KMS-11 (cell line): ENCODE data around the gene APOBEC3A.
"Not testable (repeated sequence)": the region's sequence is repeated elsewhere in the genome, so short reads cannot be mapped to it uniquely, and the experiment has no call there.

Source experiments
- H2AFZ ChIP-seq: fragments of 200-600 bp; sonication (generic); 2 replicates; pipeline ENCODE4 v1.6.1; 2016; ENCODE audit warnings: antibody characterized with exemption, mixed run types, low read depth
- H3K27ac ChIP-seq: fragments of 200-600 bp; sonication (generic); 2 replicates; pipeline ENCODE4 v1.6.1; 2016; ENCODE audit warnings: mild to moderate bottlenecking, mixed run types
- H3K27me3 ChIP-seq: fragments of 200-600 bp; sonication (generic); 2 replicates; pipeline ENCODE4 v1.6.1; 2017; ENCODE audit warnings: mild to moderate bottlenecking, low read depth, mixed run types, moderate library complexity; ENCODE audit not compliant: insufficient read depth
- H3K36me3 ChIP-seq: fragments of 200-600 bp; sonication (generic); 2 replicates; pipeline ENCODE4 v1.6.1; 2017; ENCODE audit warnings: mild to moderate bottlenecking, mixed run types; ENCODE audit not compliant: insufficient read depth
- H3K4me1 ChIP-seq: fragments of 200-600 bp; sonication (generic); 2 replicates; pipeline ENCODE4 v1.6.1; 2016; ENCODE audit warnings: mild to moderate bottlenecking, low read depth, mixed run types; ENCODE audit not compliant: poor library complexity, severe bottlenecking
- H3K4me2 ChIP-seq: fragments of 200-600 bp; sonication (generic); 2 replicates; pipeline ENCODE4 v1.7.0; 2016; ENCODE audit warnings: mild to moderate bottlenecking, mixed run types
- H3K4me3 ChIP-seq: fragments of 200-600 bp; sonication (generic); IDR thresholded peaks from 2 replicates; pipeline ENCODE4 v1.6.1; 2017; ENCODE audit warnings: low read depth, low read length, mixed read lengths; ENCODE audit not compliant: insufficient read depth
- H3K79me2 ChIP-seq: fragments of 200-600 bp; sonication (generic); 2 replicates; pipeline ENCODE4 v1.6.1; 2016; ENCODE audit warnings: low read depth, mixed run types; ENCODE audit not compliant: insufficient read depth
- H3K9ac ChIP-seq: fragments of 200-600 bp; sonication (generic); 2 replicates; pipeline ENCODE4 v1.6.1; 2016; ENCODE audit warnings: mild to moderate bottlenecking, mixed run types
- H4K20me1 ChIP-seq: fragments of 200-600 bp; sonication (generic); 2 replicates; pipeline ENCODE4 v1.6.1; 2016; ENCODE audit warnings: mild to moderate bottlenecking, mixed run types; ENCODE audit not compliant: insufficient read depth
- TF ChIP-seq, protein P1 (sequence below): fragments of 200-600 bp; sonication (generic); conservative IDR thresholded peaks from 2 replicates; pipeline ENCODE4 v1.6.1; 2017; ENCODE audit warnings: low read depth, mild to moderate bottlenecking, antibody characterized with exemption, low read length, moderate library complexity, mixed read lengths

Gene APOBEC3A

DNA sequence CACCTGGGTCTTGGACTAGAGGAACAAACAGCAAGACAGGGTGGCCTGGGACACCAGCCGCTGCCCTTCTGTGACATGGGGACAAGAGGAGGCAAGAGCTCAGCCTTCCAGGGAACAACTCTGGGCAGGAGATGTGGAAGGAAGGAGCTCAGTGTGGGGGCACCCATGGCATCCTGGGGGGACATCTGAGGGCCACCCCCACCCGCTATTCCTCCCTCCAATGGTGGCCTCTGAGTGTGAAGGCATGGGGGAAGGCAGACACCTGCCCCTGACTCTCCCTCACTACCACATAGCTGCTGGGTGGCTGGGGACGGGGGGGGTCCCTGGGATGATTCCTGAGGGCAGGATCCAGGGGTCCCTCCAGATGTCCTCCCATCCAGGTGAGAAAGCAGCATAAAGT lies 29.2 kb downstream of the APOBEC3A start:
- TF ChIP-seq, protein P1, sequence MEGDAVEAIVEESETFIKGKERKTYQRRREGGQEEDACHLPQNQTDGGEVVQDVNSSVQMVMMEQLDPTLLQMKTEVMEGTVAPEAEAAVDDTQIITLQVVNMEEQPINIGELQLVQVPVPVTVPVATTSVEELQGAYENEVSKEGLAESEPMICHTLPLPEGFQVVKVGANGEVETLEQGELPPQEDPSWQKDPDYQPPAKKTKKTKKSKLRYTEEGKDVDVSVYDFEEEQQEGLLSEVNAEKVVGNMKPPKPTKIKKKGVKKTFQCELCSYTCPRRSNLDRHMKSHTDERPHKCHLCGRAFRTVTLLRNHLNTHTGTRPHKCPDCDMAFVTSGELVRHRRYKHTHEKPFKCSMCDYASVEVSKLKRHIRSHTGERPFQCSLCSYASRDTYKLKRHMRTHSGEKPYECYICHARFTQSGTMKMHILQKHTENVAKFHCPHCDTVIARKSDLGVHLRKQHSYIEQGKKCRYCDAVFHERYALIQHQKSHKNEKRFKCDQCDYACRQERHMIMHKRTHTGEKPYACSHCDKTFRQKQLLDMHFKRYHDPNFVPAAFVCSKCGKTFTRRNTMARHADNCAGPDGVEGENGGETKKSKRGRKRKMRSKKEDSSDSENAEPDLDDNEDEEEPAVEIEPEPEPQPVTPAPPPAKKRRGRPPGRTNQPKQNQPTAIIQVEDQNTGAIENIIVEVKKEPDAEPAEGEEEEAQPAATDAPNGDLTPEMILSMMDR: no peak
- no peak overlapping the region for H3K9ac ChIP-seq
- H3K4me3 ChIP-seq: no peak overlapping the region
- H3K4me2 ChIP-seq: no peak overlapping the region
- no peaks in the 10 kb centered on the region for H3K36me3 ChIP-seq
- H2AFZ ChIP-seq: no peak overlapping the region
- no peaks in the 10 kb centered on the region for H3K79me2 ChIP-seq
- no peaks in the 10 kb centered on the region for H3K27me3 ChIP-seq
- H3K4me1 ChIP-seq: peaks cover 5% of the 10 kb centered on the region
- no peaks in the 10 kb centered on the region for H4K20me1 ChIP-seq
- no peak overlapping the region for H3K27ac ChIP-seq

DNA sequence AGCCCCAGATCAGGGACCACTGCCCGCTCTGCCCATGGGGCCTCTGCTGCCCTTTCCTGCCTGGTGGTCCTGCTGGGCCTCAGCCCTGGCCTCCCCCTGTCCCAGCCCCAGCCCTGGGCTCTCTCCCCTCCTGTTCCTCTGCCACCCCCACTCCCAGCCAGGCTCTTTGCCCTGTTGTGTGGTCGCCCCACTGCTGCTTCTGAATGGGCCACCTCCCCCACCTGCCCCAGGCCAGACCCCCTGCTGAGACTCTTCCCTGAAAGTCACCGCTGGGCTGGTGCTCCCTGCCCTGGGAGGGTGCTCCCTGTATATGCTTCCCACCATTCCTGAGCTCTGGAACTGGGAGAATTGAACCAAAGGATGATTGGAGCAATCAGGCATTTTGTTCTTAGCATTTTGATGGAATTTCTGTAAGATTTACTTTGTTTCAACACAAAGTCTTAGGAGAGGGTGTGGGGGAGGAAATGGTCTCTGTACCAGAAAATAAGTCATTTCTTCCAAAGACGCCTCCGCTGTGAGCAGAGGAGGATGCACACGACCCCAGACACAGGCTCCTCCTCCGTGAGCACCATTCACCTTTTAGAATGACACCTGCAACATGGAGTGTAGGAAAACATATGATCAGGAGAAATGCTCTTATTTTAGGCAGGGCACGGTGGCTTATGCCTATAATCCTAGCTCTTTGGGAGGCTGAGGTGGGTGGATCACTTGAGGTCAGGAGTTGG lies 29.9 kb downstream of the APOBEC3A start:
- Histone ChIP-seq H2AFZ (no peak overlapping the region), H3K4me1 (peaks cover 5% of the 10 kb centered on the region)
- TF ChIP-seq, protein P1: no peak

GRCh38 chr22:38989466-38989865 lies 32.1 kb downstream of the APOBEC3A start:
- H3K4me1 ChIP-seq: peaks cover 4% of the 10 kb centered on the region

More for the DNA sequence above, 29.9 kb downstream of the APOBEC3A start:
- Histone ChIP-seq H3K27me3 (no peaks in the 10 kb centered on the region), H3K9ac (no peak overlapping the region), H3K4me3 (no peak overlapping the region), H3K79me2 (no peaks in the 10 kb centered on the region), H4K20me1 (no peaks in the 10 kb centered on the region), H3K36me3 (no peaks in the 10 kb centered on the region), H3K4me2 (no peak overlapping the region), H3K27ac (no peak overlapping the region)

DNA sequence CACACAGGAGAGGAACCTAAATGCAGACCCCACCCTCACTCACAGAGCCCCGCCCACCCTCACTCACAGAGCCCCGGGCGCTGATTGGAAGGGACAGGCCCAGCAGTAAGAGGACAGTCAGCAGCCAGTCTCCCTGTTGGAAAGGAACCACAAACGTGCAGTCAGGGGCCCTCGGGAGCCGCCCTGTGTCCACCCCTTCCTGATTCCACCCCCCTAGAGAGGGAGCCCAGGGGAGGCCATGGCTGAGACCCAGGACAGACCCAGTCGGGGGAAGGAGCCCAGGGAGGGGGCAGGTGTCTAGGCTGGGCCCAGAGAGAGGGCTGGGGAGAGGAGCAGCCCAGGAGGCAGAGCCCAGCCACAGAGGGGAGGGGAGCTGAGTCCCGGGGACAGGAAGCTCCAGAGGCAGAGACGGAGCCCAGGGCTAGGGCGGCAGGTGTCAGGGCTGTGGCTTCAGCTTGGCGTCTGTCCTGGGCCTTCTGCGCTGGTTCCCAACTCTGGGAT lies 35.5 kb downstream of the APOBEC3A start:
- H3K36me3 ChIP-seq, H3K4me2 ChIP-seq, H4K20me1 ChIP-seq, H3K9ac ChIP-seq, H3K79me2 ChIP-seq, H3K4me3 ChIP-seq, H3K4me1 ChIP-seq, H3K27ac ChIP-seq, H3K27me3 ChIP-seq, H2AFZ ChIP-seq: not testable (repeated sequence)

More at GRCh38 chr22:38989466-38989865, 32.1 kb downstream of the APOBEC3A start:
- Histone ChIP-seq H3K9ac (no peak overlapping the region), H3K4me3 (no peak overlapping the region), H3K4me2 (no peak overlapping the region), H3K79me2 (no peaks in the 10 kb centered on the region), H3K27ac (no peak overlapping the region), H4K20me1 (no peaks in the 10 kb centered on the region), H3K27me3 (no peaks in the 10 kb centered on the region), H2AFZ (no peak overlapping the region), H3K36me3 (no peaks in the 10 kb centered on the region)
- TF ChIP-seq, protein P1: no peak

DNA sequence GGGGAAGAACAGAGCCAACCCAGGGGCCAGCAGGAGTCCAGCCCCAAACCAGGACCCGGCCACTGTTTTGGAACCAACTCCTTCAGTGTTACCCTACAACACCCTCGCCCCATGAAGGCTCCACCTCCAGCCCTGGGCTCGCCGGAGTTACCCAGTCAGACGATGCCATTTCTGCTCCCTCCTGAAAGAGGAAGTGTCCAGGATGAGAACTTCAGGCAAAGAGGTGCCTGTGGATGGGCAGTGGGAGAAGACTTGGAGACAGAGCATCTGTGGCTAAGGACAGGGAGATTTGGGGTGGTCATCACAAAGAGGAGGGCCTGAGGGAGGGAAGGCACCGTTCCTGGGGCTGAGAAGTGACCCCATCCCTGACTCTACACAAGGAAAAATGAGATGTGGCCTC lies 38.7 kb downstream of the APOBEC3A start:
- Histone ChIP-seq H3K79me2 (no peaks in the 10 kb centered on the region), H3K27ac (no peak overlapping the region), H3K9ac (no peak overlapping the region), H3K4me1 (no peaks in the 10 kb centered on the region), H3K4me2 (no peak overlapping the region), H2AFZ (no peak overlapping the region), H3K27me3 (peaks cover 17% of the 10 kb centered on the region; the same call in 1 of the 2 replicates), H3K4me3 (no peak overlapping the region), H4K20me1 (no peaks in the 10 kb centered on the region), H3K36me3 (no peaks in the 10 kb centered on the region)
- TF ChIP-seq, protein P1: no peak
